Prostate gland (tissue), 2 donors: Measurements from ENCODE around the gene QRICH2.

Experiments
- CTCF ChIP-seq, 4 experiments: fragments of 200-600 bp in 2 of 4; fragments of 450-650 bp in 2 of 4; sonication (generic) in 2 of 4; IDR thresholded peaks; 1 replicate in 3 of 4; 2 replicates in 1 of 4; pipeline ENCODE4 v1.5.1; 2016 to 2019; ENCODE audit warnings: antibody characterized with exemption in 4 of 4, mild to moderate bottlenecking in 2 of 4, moderate library complexity in 2 of 4
- POLR2A ChIP-seq: fragments of 450-650 bp; IDR thresholded peaks from one replicate; pipeline ENCODE4 v1.6.1; 2016; ENCODE audit warnings: antibody characterized with exemption, mild to moderate bottlenecking

GRCh38 chr17:76331083-76331482 is 23.0 kb upstream of the QRICH2 start:
- no peak for TF ChIP-seq CTCF (IDR thresholded peaks at IDR 0.05)
- no peak for TF ChIP-seq POLR2A
